AG09309 (cell line): ENCODE data around the gene RPN2.

Experiments used
- DNase-seq: peaks from one replicate; pipeline ENCODE4 v3.0.0-alpha.2; 2010; ENCODE audit warnings: low read depth
- H3K4me3 ChIP-seq: 2 replicates; pipeline ENCODE4 v1.5.1; 2011; ENCODE audit warnings: mild to moderate bottlenecking, low read depth, low read length, moderate library complexity; ENCODE audit not compliant: control insufficient read depth
- CTCF ChIP-seq: IDR thresholded peaks from 2 replicates; pipeline ENCODE4 v1.5.1; 2011; ENCODE audit warnings: mild to moderate bottlenecking, low read depth, low read length, inconsistent platforms; ENCODE audit not compliant: insufficient read depth, control insufficient read depth; ENCODE audit errors: missing control alignments

RPN2 gene

GRCh38 chr20:37230200-37230599 lies 51.1 kb downstream of the RPN2 start:
- no peak overlapping the region for H3K4me3 ChIP-seq
- no peak for TF ChIP-seq CTCF
- DNase-seq = no peak

- no peak overlapping the region for H3K4me3 ChIP-seq
- no peak for DNase-seq
- no peak for TF ChIP-seq CTCF
Measured at GRCh38 chr20:37231947-37232630, 53.0 kb downstream of the RPN2 start.

- TF ChIP-seq CTCF = no peak
- no peak for DNase-seq
- no peak overlapping the region for H3K4me3 ChIP-seq
Measured at GRCh38 chr20:37233548-37234253, 54.6 kb downstream of the RPN2 start.

GRCh38 chr20:37234254-37234581 lies 55.1 kb downstream of the RPN2 start:
- no peak for TF ChIP-seq CTCF
- H3K4me3 ChIP-seq = no peak overlapping the region
- no peak for DNase-seq

- no peak for DNase-seq
- no peak for TF ChIP-seq CTCF
- H3K4me3 ChIP-seq = no peak overlapping the region
Measured at GRCh38 chr20:37235065-37235464, 55.9 kb downstream of the RPN2 start.

- no peak for DNase-seq
- no peak overlapping the region for H3K4me3 ChIP-seq
- no peak for TF ChIP-seq CTCF
Measured at GRCh38 chr20:37236462-37236861, 57.3 kb downstream of the RPN2 start.

- no peak for DNase-seq
- TF ChIP-seq CTCF = no peak
- no peak overlapping the region for H3K4me3 ChIP-seq
Measured at GRCh38 chr20:37237656-37238055, 58.5 kb downstream of the RPN2 start.
